ENCODE results near the gene TRPM3.

TRPM3 gene

DNA sequence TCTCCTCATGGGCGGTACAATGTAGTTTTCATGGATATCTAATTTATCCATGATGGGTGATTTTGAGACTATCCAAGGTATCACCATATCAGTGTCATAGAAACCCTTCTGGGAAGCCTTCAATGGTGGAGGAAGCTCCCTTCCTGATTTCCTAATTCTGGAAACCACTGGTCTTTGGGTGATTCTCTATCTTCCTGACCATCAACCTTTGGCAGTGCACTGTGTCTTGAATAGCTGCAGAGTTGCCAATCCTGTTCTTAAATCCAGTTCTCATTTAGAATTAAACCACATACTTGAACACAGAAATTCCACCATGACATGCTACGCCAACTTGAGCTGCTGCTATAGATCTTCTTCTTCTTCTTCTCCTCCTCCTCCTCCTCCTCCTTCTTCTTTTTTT, 545.3 kb downstream of the TRPM3 start:
- no peak for DNase-seq

DNA sequence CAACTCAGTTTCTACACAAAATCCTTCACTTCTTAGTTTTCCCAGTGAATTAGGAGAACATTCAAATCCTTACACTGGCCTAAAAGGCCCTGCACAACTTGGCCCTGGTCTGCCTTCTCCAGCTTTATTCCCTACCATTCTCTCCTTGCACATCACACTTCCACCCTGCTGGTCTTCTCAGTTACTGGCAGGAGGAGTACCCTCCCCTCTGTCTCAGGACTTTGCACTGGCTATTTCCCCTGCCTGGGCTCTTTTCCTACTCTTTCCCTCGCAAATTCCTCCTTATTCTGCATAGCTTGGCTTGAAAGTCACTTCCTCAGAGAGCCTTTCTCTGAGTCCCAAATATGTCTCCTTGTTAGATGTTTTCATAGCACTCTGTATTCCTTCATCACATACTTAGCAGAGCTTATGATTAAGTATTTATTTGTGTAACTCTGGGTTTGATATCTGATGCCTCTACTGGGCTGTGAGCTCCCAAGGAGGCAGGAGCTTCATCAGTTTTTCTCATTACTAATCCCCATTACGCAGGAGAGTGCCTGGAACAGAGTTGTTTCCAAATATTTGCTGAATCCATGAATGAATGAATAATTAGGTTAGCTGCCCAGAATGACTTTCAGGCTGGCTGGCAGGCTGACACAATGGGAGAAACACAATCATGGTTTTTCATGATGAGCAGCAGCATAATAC, 547.1 kb downstream of the TRPM3 start:
- DNase-seq = no peak

DNA sequence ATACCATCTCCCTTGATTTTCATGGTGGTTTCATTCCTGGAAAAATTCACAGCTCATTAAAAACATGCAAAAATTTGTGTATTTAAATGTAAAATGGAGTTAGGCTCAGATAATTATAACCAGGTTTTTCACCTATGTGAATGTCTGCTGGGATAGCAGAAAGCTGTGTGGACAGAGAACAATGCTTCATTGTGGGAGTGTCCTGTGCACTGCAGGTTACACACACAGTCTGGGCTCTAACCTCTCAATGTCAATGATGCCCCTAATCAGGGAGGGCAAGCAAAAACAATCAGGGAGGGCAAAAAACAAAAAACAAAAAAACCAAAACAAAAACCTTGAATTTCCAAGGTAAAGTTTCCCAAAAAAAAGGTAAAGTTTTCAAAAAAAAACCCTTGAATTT, 548.1 kb downstream of the TRPM3 start:
- DNase-seq = no peak

DNA sequence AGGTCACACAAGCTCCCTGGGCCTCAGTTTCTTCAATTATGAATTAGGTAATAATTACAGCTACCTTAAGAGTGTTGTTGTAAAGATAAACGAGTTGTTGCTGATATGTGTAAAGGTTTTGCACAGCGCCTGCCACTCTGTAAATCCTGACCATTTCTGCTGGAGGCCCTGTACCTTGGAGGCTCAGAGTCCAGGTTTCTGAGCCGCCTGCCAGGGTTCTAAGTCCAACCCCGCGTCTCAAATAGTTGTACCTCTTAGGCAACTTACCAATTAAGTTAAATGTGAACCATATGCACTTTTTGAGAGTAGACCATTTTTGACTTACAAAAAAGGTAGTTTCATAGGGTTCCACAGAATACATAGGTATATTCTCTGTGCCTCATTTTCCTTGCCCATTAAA, 550.2 kb downstream of the TRPM3 start:
- no peak for DNase-seq

DNA sequence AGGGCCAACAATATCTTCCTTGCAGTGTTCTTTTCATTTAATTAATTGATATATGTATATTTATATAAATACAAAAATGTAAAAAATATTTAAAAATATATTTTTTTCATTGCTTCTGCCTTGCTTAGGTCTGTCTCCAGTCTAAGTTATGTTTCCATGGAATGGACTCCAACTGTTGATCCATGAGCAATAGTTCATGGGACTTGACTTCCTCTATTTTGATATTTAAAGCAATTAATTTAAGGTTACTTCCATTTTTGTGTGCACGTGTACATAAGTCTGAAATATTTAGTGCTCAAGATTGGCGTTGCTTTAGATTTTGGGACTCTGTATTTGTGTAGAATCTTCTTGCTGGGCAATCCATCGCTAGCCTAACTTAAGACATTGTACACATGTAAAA, 551.6 kb downstream of the TRPM3 start:
- no peak for DNase-seq

DNA sequence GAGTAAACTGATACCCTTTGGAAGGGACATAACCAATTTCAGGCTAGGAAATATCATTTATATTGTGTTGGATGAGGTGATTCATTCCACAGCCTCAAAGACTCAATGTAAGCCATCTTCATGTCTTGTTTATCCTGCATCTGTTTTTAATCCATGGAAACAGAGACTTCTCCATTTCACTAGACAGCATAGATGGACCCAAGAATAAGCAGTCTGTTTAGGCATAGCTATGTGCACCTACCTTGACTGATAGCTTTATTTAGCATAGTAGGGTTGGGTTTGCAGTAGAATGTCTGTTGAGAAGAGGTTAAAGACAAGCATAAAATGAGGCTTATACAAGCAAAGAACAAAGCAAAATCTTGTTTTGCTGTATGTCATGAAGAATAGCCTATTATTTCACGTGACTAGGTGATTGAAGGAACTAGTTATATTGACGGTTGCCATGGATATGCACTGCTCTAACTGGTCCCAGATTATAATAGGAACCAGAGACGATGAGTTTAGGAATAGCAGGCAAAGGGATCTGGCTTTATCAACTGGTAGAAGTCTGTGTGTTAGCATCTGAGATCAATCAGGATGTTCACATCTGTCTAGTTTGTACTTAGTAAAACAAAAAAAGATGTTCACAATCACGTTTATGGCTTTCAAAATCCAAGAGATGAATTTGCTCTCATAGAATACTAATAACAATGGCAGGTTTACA, 552.2 kb downstream of the TRPM3 start:
- DNase-seq = no peak

DNA sequence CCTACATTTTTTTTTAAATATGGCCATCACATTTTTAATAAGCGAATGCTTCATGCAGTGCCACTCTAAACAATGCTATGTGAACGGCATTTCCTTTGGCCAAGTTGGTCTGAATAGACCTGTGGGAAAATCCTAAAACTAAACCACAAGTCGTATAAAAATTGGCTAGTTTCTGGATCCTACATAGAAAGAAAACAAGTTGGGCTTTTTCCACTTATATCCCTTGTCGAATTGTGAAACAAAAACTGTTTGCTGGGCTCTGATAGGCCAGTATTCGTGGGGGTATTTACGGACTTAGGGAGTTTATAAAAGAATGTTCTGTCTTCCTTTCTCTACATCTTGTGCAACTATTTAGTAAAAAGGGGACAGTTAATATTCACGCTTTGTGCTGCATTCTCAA, 553.9 kb downstream of the TRPM3 start:
- DNase-seq = no peak

DNA sequence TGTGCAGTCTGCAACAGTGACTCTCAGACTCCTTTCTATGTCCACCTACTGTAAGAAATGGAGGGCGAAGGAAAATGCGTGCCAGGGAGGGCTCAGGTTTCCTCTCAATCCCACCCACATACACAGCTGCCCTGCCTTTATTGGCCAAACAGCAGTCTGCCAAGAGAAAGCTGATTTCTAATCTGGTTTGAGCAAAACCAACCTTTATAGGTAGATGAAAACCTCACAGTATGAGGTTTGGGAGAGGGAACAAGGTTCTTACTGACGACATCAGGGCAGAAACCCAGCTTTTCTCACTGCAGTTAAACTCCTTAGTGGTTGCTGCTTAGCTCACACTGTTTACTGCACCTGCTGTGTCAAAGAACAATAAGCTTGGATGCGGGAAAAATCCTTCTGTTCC, 554.7 kb downstream of the TRPM3 start:
- no peak for DNase-seq

DNA sequence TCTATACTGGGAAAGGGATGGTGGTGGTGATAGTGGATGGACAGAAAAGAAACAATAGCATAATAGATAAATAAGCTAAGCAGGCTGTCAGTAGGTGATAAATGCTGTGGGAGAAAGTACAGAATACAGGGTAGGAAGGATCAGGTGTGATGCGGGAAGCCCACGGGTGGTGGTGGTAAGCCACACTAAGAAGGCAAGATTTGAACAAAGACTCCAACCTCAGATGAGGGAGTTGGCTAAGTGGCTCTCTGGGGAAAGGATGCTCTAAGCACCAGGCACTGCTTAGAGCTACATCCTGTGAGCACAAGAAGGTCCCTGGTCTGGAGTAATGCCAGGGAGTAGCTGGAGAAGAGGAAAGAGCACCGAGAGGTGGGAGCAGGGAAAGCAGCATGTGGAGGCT, 555.4 kb downstream of the TRPM3 start:
- no peak for DNase-seq

DNA sequence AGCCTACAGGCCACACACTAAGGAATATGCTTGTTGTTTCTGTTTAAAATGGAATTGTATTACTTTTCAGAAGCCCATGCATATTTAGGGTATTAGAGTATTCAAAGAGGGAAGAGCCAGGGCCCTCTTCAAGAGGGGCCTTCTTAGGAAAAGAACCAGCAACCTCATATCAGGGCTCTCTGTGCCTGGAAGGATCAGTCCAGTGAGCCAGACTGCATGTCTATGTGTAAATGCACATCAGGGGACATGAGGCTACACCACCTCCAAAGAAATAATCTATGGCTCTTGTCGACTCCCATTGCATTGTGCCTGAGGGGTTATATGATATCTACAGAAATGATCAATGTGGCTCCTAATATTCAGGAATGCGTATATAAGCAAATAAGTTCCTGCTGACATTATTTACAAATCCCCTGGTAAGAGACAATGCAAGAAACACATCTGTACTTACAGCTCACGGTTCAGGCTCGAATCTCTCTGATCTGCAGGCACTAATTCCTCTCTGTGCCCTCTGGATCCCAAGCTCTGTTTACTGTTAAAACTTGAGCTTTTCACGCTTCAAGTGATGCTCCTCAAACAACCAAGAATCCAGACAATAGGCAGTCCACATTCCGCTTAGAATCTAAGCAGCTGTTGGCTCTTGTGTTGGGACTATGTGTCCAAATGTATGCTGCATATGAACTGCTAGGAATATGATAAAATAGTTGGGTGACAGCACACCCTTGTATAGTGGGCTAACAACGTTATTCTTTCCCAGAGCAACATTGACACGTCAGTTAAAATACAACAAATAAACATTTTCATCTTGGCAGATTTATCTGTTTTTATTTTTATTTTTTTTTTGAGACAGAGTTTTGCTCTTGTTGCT, 556.7 kb downstream of the TRPM3 start:
- no peak for DNase-seq

DNA sequence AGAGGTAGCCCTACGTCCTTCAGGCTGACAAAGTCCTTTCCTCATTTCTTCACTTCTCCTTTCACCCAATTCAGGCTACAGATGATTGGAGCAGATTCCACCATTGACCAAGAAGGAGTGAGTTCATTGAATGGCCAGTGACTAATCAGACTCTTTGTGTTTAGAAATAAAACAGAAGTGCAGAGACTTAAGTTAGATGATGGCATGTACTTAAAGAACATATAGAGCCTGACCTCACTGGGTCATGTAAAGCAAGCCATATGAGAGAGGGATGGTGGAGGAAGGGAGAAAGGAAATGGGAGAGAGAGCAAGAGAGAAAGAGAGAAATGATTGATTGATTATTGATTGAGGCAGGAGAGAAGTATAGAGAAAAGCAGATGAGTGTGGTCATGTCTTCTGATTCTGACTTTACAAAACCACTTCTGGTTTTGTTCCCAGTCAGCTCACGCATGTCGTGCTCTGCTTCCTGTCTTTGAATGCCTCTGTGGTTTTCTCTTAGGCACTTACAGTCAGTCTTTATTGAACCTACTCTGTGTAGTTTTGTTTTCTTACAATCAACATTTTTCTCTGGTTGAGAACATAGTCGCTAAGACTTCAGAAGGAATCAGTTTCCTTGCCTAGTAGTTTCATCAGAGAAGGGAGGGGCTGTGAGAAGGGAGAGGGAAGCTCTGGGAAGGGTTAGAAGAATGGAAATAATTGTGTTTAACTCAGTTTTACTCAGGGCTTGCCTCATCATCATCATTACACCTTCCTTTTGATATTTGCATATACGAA, 557.8 kb downstream of the TRPM3 start:
- no peak for DNase-seq

DNA sequence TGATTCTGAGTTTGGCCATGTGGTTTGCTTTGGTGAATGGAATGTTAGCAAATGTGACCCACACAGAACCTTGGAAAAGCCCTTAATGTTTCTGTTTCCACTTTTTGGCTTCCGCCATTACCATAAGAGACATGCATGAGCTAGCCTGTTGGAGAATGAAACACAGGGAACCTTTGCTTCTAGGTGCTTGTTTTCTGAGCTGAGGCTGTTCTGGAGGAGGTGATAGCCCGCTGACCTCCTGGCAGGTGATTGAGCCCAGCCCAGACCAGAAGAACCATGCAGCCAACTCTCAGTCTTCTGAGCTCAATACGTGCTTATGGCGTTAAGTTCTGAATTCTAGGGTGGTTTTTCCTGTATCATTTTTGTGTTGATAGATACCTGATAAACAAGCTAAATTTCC, 558.4 kb downstream of the TRPM3 start:
- no peak for DNase-seq

DNA sequence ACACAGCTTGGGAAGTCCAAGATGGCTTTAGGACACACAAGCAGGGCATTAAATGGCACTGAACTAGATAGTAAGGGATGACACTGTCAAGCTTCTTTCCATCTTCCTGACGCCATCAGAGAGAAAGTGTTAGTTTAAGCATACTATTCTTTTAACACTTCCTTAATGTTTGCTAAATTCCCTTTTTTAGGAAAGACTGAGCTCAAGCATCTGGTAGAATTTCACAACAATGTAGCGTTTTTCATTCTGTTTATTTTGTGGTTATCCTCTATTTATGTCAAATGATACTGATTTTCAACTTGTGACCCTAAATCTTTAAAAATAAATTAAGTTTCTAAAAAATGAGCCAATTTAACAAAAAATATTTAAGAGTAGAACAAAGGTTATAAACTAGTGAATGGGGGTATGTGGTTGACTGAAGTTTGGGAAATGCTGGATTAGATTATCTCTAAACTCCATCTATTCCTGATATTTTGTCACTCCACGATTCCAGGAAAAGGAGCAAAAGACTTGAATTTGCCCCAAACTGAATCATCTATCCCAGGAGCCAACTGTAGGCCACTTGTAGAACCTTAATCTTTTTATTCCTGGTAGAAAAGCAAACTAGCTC, 559.5 kb downstream of the TRPM3 start:
- no peak for DNase-seq

DNA sequence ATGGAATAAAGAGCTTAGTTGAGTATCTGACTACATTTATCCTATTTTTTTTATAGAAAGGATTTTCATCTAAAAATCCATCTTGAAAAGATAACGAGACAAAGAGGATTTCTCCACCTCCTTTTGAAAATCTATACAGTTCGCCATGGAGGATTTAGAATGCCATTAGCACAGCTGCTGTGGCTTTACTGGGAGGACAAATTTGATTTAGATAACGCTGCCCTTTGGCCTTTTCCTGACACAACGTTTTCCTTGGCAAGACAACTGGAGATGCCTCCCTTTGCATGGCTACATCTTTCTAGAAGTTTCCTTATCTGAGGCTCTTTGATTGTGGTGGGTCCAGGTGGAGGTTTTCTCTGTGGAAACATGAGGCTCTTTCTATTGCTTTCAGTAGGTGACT, 560.3 kb downstream of the TRPM3 start:
- DNase-seq = no peak

DNA sequence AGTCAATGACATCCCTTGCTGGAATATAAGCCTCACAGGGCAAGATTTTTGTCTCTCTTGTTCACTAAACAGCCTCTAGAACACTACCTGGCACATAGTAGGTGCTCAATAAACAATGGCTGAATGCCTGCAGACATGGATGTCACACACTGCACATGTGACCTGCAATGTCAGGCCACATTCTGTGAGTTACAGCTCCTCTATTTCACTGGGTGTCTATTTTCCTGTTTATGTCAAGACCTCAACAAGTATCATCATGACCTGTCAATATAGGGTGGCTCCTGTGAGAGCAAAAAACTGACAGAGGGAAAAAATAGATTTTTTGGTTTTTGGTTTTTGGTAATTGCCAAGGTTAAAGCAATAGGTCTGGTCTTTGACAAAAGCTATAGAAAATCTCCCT, 562.3 kb downstream of the TRPM3 start:
- no peak for DNase-seq

DNA sequence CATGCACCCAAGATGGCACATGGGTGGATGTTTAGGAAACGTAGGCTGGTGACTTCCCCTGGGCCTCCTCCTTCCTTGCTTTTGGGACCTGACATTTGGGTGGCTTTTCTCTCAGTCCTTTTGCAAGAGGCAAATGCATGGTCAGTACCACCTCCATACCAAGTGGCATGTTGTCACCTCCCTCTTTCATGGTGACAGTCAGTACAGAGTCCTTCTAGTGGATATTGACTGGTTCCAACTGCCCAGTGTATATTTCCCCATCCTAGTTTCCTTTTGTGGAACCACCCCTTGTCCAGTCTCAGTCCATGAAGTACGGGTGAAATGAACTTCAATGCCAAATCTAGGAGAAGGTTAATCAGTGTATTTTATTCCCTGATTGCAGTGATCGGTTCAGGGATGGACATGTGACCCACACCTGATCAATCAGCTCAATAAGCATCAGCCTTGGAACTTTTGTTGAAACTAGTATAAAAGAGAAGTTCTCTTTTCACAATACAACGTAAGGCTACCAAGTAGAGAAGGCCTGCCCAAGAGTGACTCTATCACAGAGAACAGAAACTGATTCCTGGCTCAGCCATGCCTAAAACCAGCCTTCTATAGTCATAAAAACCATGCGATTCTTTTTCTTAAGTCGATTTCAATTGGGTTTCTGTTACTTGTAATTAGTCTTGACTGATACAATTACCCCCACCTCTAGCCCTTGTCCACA, 563.6 kb downstream of the TRPM3 start:
- DNase-seq = no peak

DNA sequence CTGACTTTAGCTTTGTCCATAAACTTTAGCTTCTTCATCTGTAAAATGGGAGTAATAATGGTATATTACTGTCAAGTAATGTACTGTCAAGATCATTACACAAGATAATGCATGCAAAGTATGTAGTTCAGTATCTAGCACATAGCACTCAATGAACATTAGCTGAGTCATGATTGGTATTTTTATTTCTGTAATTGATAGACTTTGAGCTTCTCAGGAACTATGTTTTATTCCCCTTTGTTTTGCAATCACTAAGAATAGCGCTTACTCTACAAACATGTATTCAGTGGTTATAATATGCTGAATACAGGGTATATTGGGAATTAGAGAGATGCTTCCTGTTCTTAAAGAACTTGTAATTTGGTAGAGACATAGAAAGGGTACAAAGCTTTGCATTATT, 564.6 kb downstream of the TRPM3 start:
- DNase-seq = no peak

DNA sequence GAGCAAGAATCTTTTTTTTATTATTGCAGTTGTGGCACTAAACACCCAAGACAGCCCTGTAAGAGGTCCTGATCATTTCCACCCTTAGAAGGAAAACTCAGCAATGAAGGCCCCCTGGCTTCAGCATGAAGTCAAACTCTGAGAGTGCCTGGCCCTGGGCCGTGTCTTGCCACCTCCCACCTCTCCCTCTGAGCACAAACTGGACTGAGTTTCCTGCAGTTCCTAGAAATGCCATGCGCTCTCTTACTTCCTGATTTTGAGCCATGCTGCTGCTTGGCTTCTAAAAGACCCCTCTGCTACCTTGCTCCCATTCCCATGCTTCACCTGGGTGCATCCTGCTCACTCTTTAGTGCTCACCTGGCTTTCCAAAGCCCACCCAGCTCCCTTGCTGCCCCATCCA, 566.5 kb downstream of the TRPM3 start:
- no peak for DNase-seq

DNA sequence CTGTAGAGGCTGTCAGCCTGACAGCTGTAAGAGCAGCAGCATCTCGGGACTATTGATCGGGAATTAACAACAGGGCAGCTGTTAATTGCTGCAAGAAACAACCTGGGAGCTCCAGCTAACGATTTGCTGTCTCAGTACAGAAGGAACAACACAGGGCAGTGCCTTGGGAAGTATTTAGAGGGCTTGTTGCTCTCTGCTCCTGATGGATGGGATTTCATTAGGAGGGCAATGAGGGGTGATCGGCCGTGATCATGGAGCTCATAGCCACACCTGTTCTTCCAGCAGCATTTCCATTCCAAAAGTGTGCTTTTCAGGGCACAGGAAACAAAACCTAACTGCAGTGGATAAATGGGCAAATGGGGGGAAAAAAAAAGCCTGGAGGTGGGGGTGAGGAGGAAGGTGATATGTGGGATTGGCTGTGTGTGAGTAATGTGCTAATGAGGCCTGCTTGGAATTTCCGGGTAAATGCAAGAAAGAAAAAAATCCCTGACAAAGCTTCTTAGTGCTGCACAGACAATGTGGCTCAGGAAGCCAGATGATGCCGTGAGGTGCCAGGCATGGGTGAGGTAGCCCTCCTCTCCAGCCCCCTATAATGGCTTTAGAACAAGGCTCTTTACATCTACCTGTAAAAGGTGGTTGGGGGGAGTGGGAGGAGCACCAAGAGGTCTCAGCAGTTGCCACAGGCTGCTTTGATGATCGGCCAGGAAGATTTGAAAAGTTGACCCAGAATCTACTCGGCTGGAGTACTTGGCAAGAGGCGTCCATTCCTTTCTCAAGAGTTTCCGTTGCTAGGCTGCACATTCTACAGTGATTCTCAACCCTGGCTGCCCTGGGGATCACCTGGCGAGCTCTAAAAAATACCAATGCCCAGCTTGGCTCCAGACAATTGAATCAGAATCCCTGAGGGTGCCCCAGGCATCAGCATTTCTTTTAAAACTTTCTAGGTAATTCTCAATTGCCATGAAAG, 567.4 kb downstream of the TRPM3 start:
- no peak for DNase-seq

DNA sequence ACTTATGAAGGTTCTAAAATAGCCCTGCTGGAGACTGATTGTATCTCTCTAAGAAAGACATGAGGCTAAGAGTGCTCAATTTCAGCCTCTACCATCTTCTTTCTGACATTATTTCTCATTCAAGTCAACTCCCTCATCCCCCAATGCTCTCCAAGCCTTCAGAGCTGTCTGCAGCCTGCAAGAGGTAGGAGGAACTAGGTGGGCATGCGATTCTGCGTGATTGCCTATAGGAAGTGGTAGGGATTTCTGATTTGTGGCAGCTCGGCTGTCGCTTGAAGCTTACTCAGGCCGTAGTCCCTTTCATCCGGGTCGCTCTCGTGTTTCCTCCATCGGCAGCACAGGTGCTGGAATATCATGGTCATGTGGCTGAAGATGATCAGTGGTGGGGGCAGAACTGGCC, 568.9 kb downstream of the TRPM3 start:
- DNase-seq = no peak
